Myometrial cell (primary cell): Measurements from ENCODE around the gene RHEB. TPM values are rescaled to one million over a fixed set of nuclear protein-coding genes. Genes with fewer than 3 reads are reported as not detected.

Experiments
- total RNA-seq: library from RNA; depleted of rRNA; stranded (reverse); fragments of >200 nt; gene quantifications from 2 replicates; pipeline ENCODE4 v1.2.3, GENCODE V29; 2015

Gene RHEB, protein sequence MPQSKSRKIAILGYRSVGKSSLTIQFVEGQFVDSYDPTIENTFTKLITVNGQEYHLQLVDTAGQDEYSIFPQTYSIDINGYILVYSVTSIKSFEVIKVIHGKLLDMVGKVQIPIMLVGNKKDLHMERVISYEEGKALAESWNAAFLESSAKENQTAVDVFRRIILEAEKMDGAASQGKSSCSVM
- total RNA-seq = 77.8 and 107 TPM in 2 replicates

GRCh38 chr7:151519765-151520418, at the start of gene RHEB:
TSS of gene RHEB (minus strand) at chr7:151519895. CDS start at chr7:151519511, 384 bp downstream.

GRCh38 chr7:151439855-151440798, 79.6 kb downstream of the RHEB start, which contains the start of gene CRYGN:
TSS of gene CRYGN (minus strand) at chr7:151440141. CDS start at chr7:151439917, 224 bp downstream.

Other genes starting within 250 kb of the RHEB start
- 50.3 and 57.4 TPM in 2 replicates for gene NUB1, start 178.1 kb downstream of the RHEB start, total RNA-seq
- 17.6 and 19.1 TPM in 2 replicates for gene WDR86, start 109.9 kb downstream of the RHEB start, total RNA-seq
- gene CRYGN, start 79.8 kb downstream of the RHEB start, total RNA-seq = not detected in 2 replicates